Liver (tissue), 9 donors: ENCODE measurements around the gene BTF3L4. TPM values are rescaled to one million over a fixed set of nuclear protein-coding genes. Genes with fewer than 3 reads are reported as not detected.

Source experiments
- DNase-seq: peaks from one replicate; pipeline ENCODE4 v3.0.0-alpha.2; 2017; ENCODE audit warnings: low spot score
- H3K27ac ChIP-seq, 2 donors: one replicate each; pipeline ENCODE4 v1.7.0; 2013; ENCODE audit warnings: inconsistent platforms in 2 of 2, low read length in 2 of 2, control low read depth in 1 of 2, low read depth in 1 of 2, mild to moderate bottlenecking in 1 of 2
- H3K27me3 ChIP-seq, 4 donors: one replicate each; pipeline versions ENCODE4 v1.6.1 to v1.7.0; 2013; ENCODE audit warnings: low read length in 3 of 4, inconsistent platforms in 1 of 4, mild to moderate bottlenecking in 1 of 4, moderate library complexity in 1 of 4; ENCODE audit not compliant: control insufficient read depth in 4 of 4, insufficient read depth in 4 of 4
- H3K36me3 ChIP-seq, 4 donors: one replicate each; pipeline versions ENCODE4 v1.6.1 to v1.7.0; 2013; ENCODE audit warnings: low read length in 3 of 4, mild to moderate bottlenecking in 3 of 4, low read depth in 1 of 4, moderate library complexity in 1 of 4; ENCODE audit not compliant: control insufficient read depth in 4 of 4, insufficient read depth in 3 of 4
- H3K4me1 ChIP-seq, 4 donors: one replicate each; pipeline versions ENCODE4 v1.6.1 to v1.7.0; 2013; ENCODE audit warnings: low read length in 3 of 4, mild to moderate bottlenecking in 3 of 4, moderate library complexity in 1 of 4; ENCODE audit not compliant: control insufficient read depth in 4 of 4, insufficient read depth in 4 of 4
- H3K4me3 ChIP-seq, 3 donors: one replicate each; pipeline versions ENCODE4 v1.6.1 to v1.7.0; 2013; ENCODE audit warnings: low read length in 3 of 3, control low read depth in 1 of 3, low read depth in 1 of 3, mild to moderate bottlenecking in 1 of 3
- H3K9ac ChIP-seq, 2 donors: one replicate each; pipeline ENCODE4 v1.7.0; 2013; ENCODE audit warnings: low read length in 2 of 2, mild to moderate bottlenecking in 2 of 2, moderate library complexity in 2 of 2, control low read depth in 1 of 2, low read depth in 1 of 2
- H3K9me3 ChIP-seq, 4 donors: one replicate each; pipeline versions ENCODE4 v1.6.1 to v1.7.0; 2013; ENCODE audit warnings: low read length in 3 of 4; ENCODE audit not compliant: control insufficient read depth in 4 of 4
- EGR1 ChIP-seq, 2 donors: IDR thresholded peaks; 2 replicates each; pipeline ENCODE4 v1.6.1; 2016 to 2018; ENCODE audit warnings: antibody characterized with exemption in 2 of 2, low read depth in 2 of 2
- FOXA1 ChIP-seq: IDR thresholded peaks from 2 replicates; pipeline ENCODE4 v1.6.1; 2016; ENCODE audit warnings: antibody characterized with exemption
- FOXA2 ChIP-seq: IDR thresholded peaks from 2 replicates; pipeline ENCODE4 v1.6.1; 2016; ENCODE audit warnings: antibody characterized with exemption
- GABPA ChIP-seq, 2 donors: IDR thresholded peaks in 1 of 2; conservative IDR thresholded peaks in 1 of 2; 2 replicates each; pipeline ENCODE4 v1.6.1; 2016; ENCODE audit warnings: antibody characterized with exemption in 2 of 2, mild to moderate bottlenecking in 1 of 2, moderate library complexity in 1 of 2
- HNF4A ChIP-seq, 2 donors: conservative IDR thresholded peaks; 2 replicates each; pipeline ENCODE4 v1.6.1; 2016; ENCODE audit warnings: antibody characterized with exemption in 2 of 2, mild to moderate bottlenecking in 2 of 2
- HNF4G ChIP-seq: IDR thresholded peaks from 2 replicates; pipeline ENCODE4 v1.6.1; 2016; ENCODE audit warnings: antibody characterized with exemption
- JUND ChIP-seq, 2 donors: IDR thresholded peaks; 2 replicates each; pipeline ENCODE4 v1.6.1; 2016; ENCODE audit warnings: antibody characterized with exemption in 2 of 2
- NR2F2 ChIP-seq: IDR thresholded peaks from 2 replicates; pipeline ENCODE4 v1.6.1; 2016; ENCODE audit warnings: antibody characterized with exemption
- RAD21 ChIP-seq, 2 donors: IDR thresholded peaks; 2 replicates each; pipeline ENCODE4 v1.6.1; 2016; ENCODE audit warnings: antibody characterized with exemption in 2 of 2, mild to moderate bottlenecking in 2 of 2
- RXRA ChIP-seq, 2 donors: IDR thresholded peaks; 2 replicates each; pipeline ENCODE4 v1.6.1; 2017 to 2018; ENCODE audit warnings: antibody characterized with exemption in 2 of 2, mild to moderate bottlenecking in 1 of 2
- SP1 ChIP-seq: IDR thresholded peaks from 2 replicates; pipeline ENCODE4 v1.6.1; 2018; ENCODE audit warnings: antibody characterized with exemption, mild to moderate bottlenecking
- TAF1 ChIP-seq: conservative IDR thresholded peaks from 2 replicates; pipeline ENCODE4 v1.6.1; 2016; ENCODE audit warnings: antibody characterized with exemption, mild to moderate bottlenecking
- YY1 ChIP-seq: IDR thresholded peaks from 2 replicates; pipeline ENCODE4 v1.6.1; 2016; ENCODE audit warnings: antibody characterized with exemption, mild to moderate bottlenecking
- WGBS: extraction: QIAGEN DNeasy Blood & Tissue Kit; methylation state at CpG from one replicate; pipeline ENCODE4 v1.1.7; 2013; 5-methylcytosine and 5-hydroxymethylcytosine counted together
- polyA plus RNA-seq, 2 donors: library from polyadenylated mRNA; stranded (reverse) in 1 of 2; unstranded in 1 of 2; fragments of 200-250 nt in 1 of 2; fragments of >200 nt in 1 of 2; fragmentation: Nextera tagmentation in 1 of 2; extraction: Ambion mirVana in 1 of 2; gene quantifications; one replicate each; pipeline versions ENCODE4 v1.2.1 to v1.2.3, GENCODE V29; 2013 to 2015
- total RNA-seq, 2 donors: library from RNA; depleted of rRNA; stranded (reverse); fragments of >200 nt; gene quantifications; one replicate each; pipeline ENCODE4 v1.2.3, GENCODE V29; 2014
- TF ChIP-seq, protein P1 (sequence below): IDR thresholded peaks from 2 replicates; pipeline ENCODE4 v1.6.1; 2016; ENCODE audit warnings: antibody characterized with exemption
- TF ChIP-seq, protein P2 (sequence below): fragments of 150-350 bp; IDR thresholded peaks from 2 replicates; pipeline ENCODE4 v1.5.1; 2017; ENCODE audit warnings: improper control_type of control experiment, low read depth, low read length; ENCODE audit not compliant: missing input control
- TF ChIP-seq, protein P3 (sequence below): IDR thresholded peaks from 2 replicates; pipeline ENCODE4 v1.6.1; 2016; ENCODE audit warnings: antibody characterized with exemption, mild to moderate bottlenecking
- TF ChIP-seq, protein P4 (sequence below): IDR thresholded peaks from 2 replicates; pipeline ENCODE4 v1.6.1; 2016; ENCODE audit warnings: antibody characterized with exemption
- TF ChIP-seq, protein P5 (sequence below): IDR thresholded peaks from 2 replicates; pipeline ENCODE4 v1.6.1; 2016; ENCODE audit warnings: antibody characterized with exemption
- donor health status: healthy.
- donor health status: healthy.
- donor health status: healthy.
- donor health status: healthy.
- donor health status: healthy.

Gene BTF3L4
- total and polyA plus RNA-seq, 4 donors = 13.4 to 33.3 (median 18.5) TPM

DNA sequence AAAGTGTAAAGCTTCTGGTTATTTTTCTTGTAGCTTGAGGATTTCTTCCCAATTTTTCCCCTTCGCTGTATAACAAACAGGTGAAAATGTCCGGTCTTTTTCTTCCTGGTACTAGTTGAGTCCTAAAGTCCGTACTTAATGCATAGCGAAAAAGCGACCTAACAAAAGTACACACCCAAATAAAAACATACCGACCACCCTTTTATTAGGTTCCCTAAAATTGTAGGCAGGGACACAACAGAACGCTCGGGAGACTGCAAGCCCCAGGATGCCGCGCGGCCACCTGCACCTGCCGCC lies 281 bp upstream of the BTF3L4 start:
- DNase-seq = no peak
- Histone ChIP-seq H3K27ac (peak overlapping the region; percentile 96 to 98), H3K27me3 (no peaks in the 10 kb centered on the region), H3K9ac (peak overlapping the region; percentile 72 to 87), H3K4me3 (peak overlapping the region; percentile 86 to 94 (median 89)), H3K36me3 (peaks cover under 1 to 10% (median 5%) of the 10 kb centered on the region in 4 donors), H3K9me3 (no peaks in the 10 kb centered on the region), H3K4me1 (peaks cover 2 to 33% (median 27%) of the 10 kb centered on the region in 4 donors)
- TF ChIP-seq EGR1 (IDR thresholded peaks at IDR 0.05; ENCODE audit: low read depth in 2 of 2) = no peak
- TF ChIP-seq FOXA2 = no peak
- TF ChIP-seq, protein P1, sequence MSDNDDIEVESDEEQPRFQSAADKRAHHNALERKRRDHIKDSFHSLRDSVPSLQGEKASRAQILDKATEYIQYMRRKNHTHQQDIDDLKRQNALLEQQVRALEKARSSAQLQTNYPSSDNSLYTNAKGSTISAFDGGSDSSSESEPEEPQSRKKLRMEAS = peak; percentile 65
- peak; percentile 11 for TF ChIP-seq NR2F2
- TF ChIP-seq, protein P2, sequence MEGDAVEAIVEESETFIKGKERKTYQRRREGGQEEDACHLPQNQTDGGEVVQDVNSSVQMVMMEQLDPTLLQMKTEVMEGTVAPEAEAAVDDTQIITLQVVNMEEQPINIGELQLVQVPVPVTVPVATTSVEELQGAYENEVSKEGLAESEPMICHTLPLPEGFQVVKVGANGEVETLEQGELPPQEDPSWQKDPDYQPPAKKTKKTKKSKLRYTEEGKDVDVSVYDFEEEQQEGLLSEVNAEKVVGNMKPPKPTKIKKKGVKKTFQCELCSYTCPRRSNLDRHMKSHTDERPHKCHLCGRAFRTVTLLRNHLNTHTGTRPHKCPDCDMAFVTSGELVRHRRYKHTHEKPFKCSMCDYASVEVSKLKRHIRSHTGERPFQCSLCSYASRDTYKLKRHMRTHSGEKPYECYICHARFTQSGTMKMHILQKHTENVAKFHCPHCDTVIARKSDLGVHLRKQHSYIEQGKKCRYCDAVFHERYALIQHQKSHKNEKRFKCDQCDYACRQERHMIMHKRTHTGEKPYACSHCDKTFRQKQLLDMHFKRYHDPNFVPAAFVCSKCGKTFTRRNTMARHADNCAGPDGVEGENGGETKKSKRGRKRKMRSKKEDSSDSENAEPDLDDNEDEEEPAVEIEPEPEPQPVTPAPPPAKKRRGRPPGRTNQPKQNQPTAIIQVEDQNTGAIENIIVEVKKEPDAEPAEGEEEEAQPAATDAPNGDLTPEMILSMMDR = no peak
- TF ChIP-seq RXRA (IDR thresholded peaks at IDR 0.05) = peak; percentile 33 to 59
- under 1% methylated on average over 12 of the region's 12 CpGs for WGBS

DNA sequence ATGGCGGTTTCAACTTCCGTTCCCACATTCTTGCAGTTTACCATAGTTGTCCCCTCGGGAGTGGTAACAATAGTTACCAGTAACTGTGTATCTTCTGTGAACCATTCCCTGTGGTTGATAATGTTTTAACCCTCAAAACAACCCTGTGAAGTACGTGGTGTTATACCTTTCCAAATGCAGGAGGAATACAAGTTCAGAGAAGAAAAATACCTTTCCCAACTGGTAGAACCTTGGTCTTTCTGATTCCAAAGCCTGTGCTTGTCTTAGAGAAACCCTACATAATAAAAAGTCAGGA lies 789 bp downstream of the BTF3L4 start:
- peaks cover 3 to 13% (median 7%) of the 10 kb centered on the region in 4 donors for H3K36me3 ChIP-seq
- H3K9ac ChIP-seq = peak overlapping the region; percentile 75 to 86
- no peak for DNase-seq
- no peaks in the 10 kb centered on the region for H3K9me3 ChIP-seq
- TF ChIP-seq HNF4G = no peak
- no peak for TF ChIP-seq FOXA1
- TF ChIP-seq YY1 = no peak
- no peak for TF ChIP-seq HNF4A (conservative IDR thresholded peaks at IDR 0.05)
- under 1% methylated on average over 4 of the region's 4 CpGs for WGBS
- H3K27me3 ChIP-seq = no peaks in the 10 kb centered on the region
- peaks cover 2 to 33% (median 27%) of the 10 kb centered on the region in 4 donors for H3K4me1 ChIP-seq
- H3K4me3 ChIP-seq = peak overlapping the region; percentile 81 to 94 (median 86)
- H3K27ac ChIP-seq = peak overlapping the region; percentile 96 to 98

DNA sequence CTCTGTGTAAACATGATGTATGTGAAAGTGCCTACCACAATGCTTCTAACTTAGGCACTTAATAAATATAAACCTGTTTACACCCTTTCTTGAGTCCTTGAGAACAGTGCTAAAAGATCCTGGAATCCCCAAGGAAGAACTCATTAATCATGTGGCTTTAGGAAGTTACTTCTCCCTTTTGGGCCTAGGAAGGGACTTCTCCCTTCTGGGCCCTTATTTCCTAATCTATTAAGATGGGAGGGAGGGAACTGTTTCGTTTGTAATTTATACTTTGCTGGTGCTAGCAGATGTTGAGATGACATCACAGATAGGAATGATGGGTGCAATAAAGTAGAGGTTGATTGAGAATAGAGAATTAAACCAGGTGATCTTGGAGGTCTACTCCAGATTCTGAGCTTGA lies 1.2 kb downstream of the BTF3L4 start:
- 8% methylated on average over 1 of the region's 1 CpG for WGBS
- H3K27ac ChIP-seq = no peak overlapping the region
- H3K4me1 ChIP-seq = peaks cover 2 to 33% (median 27%) of the 10 kb centered on the region in 4 donors

More for the DNA sequence above, 1.2 kb downstream of the BTF3L4 start:
- Histone ChIP-seq H3K9me3 (no peaks in the 10 kb centered on the region), H3K4me3 (peak overlapping the region; percentile 81 to 94 (median 86)), H3K36me3 (peaks cover 3 to 13% (median 7%) of the 10 kb centered on the region in 4 donors), H3K9ac (peak overlapping the region; percentile 75 to 86), H3K27me3 (no peaks in the 10 kb centered on the region)
- no peak for TF ChIP-seq FOXA1
- TF ChIP-seq TAF1 = no peak
- TF ChIP-seq, protein P2 = no peak
- no peak for TF ChIP-seq HNF4G
- TF ChIP-seq, protein P3, sequence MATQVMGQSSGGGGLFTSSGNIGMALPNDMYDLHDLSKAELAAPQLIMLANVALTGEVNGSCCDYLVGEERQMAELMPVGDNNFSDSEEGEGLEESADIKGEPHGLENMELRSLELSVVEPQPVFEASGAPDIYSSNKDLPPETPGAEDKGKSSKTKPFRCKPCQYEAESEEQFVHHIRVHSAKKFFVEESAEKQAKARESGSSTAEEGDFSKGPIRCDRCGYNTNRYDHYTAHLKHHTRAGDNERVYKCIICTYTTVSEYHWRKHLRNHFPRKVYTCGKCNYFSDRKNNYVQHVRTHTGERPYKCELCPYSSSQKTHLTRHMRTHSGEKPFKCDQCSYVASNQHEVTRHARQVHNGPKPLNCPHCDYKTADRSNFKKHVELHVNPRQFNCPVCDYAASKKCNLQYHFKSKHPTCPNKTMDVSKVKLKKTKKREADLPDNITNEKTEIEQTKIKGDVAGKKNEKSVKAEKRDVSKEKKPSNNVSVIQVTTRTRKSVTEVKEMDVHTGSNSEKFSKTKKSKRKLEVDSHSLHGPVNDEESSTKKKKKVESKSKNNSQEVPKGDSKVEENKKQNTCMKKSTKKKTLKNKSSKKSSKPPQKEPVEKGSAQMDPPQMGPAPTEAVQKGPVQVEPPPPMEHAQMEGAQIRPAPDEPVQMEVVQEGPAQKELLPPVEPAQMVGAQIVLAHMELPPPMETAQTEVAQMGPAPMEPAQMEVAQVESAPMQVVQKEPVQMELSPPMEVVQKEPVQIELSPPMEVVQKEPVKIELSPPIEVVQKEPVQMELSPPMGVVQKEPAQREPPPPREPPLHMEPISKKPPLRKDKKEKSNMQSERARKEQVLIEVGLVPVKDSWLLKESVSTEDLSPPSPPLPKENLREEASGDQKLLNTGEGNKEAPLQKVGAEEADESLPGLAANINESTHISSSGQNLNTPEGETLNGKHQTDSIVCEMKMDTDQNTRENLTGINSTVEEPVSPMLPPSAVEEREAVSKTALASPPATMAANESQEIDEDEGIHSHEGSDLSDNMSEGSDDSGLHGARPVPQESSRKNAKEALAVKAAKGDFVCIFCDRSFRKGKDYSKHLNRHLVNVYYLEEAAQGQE = no peak
- no peak for TF ChIP-seq FOXA2
- TF ChIP-seq HNF4A (conservative IDR thresholded peaks at IDR 0.05) = no peak
- TF ChIP-seq NR2F2 = no peak
- TF ChIP-seq GABPA (IDR thresholded peaks at IDR 0.05 in 1 of 2, conservative IDR thresholded peaks at IDR 0.05 in 1 of 2) = no peak
- TF ChIP-seq RXRA (IDR thresholded peaks at IDR 0.05) = no peak
- no peak for TF ChIP-seq EGR1 (IDR thresholded peaks at IDR 0.05; ENCODE audit: low read depth in 2 of 2)
- no peak for TF ChIP-seq RAD21 (IDR thresholded peaks at IDR 0.05)
- TF ChIP-seq, protein P4, sequence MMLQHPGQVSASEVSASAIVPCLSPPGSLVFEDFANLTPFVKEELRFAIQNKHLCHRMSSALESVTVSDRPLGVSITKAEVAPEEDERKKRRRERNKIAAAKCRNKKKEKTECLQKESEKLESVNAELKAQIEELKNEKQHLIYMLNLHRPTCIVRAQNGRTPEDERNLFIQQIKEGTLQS = no peak
- TF ChIP-seq, protein P5, sequence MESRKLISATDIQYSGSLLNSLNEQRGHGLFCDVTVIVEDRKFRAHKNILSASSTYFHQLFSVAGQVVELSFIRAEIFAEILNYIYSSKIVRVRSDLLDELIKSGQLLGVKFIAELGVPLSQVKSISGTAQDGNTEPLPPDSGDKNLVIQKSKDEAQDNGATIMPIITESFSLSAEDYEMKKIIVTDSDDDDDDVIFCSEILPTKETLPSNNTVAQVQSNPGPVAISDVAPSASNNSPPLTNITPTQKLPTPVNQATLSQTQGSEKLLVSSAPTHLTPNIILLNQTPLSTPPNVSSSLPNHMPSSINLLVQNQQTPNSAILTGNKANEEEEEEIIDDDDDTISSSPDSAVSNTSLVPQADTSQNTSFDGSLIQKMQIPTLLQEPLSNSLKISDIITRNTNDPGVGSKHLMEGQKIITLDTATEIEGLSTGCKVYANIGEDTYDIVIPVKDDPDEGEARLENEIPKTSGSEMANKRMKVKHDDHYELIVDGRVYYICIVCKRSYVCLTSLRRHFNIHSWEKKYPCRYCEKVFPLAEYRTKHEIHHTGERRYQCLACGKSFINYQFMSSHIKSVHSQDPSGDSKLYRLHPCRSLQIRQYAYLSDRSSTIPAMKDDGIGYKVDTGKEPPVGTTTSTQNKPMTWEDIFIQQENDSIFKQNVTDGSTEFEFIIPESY = no peak
- no peak for TF ChIP-seq JUND (IDR thresholded peaks at IDR 0.05)
- TF ChIP-seq, protein P1 = no peak
- no peak for TF ChIP-seq YY1
- TF ChIP-seq SP1 = no peak
- no peak for DNase-seq
